ENCODE measurements around the gene DYNC1I1.

GRCh38 chr7:95893484-95893883 lies 121.1 kb downstream of the DYNC1I1 start:
- TF ChIP-seq POLR2A (IDR thresholded peaks at IDR 0.05) (no peak), CTCF (IDR thresholded peaks at IDR 0.05) (no peak)
